GM23248 (cell line): ENCODE data around the gene CNP. TPM values are rescaled to one million over a fixed set of nuclear protein-coding genes. Genes with fewer than 3 reads are reported as not detected.
A peak's percentile ranks its signal among the peaks of the same experiment; 100 is the strongest.

Experiments
- DNase-seq: peaks from one replicate; pipeline ENCODE4 v3.0.0-alpha.2; 2015
- H2AFZ ChIP-seq: fragments of 200-600 bp; sonication (generic); 2 replicates; pipeline ENCODE4 v1.6.1; 2016; ENCODE audit warnings: antibody characterized with exemption
- H3F3A ChIP-seq: fragments of 200-600 bp; sonication (generic); 2 replicates; pipeline ENCODE4 v1.6.1; 2016; ENCODE audit warnings: mild to moderate bottlenecking, antibody characterized with exemption, mixed run types; ENCODE audit not compliant: insufficient read depth
- H3K27ac ChIP-seq: fragments of 200-600 bp; sonication (generic); 2 replicates; pipeline ENCODE4 v1.5.1; 2016; ENCODE audit warnings: mild to moderate bottlenecking
- H3K27me3 ChIP-seq: fragments of 200-600 bp; sonication (generic); replicated peaks from 2 replicates; pipeline ENCODE4 v1.6.1; 2016; ENCODE audit warnings: mild to moderate bottlenecking; ENCODE audit not compliant: insufficient read depth
- H3K36me3 ChIP-seq: fragments of 200-600 bp; sonication (generic); 2 replicates; pipeline ENCODE4 v1.6.1; 2016; ENCODE audit warnings: low read depth, mild to moderate bottlenecking
- H3K4me1 ChIP-seq: fragments of 200-600 bp; sonication (generic); 2 replicates; pipeline ENCODE4 v1.6.1; 2016; ENCODE audit warnings: mild to moderate bottlenecking; ENCODE audit not compliant: insufficient read depth
- H3K4me2 ChIP-seq: fragments of 200-600 bp; sonication (generic); one replicate; pipeline ENCODE4 v1.6.1; 2016; ENCODE audit warnings: mild to moderate bottlenecking; ENCODE audit not compliant: unreplicated experiment
- H3K4me3 ChIP-seq: fragments of 200-600 bp; sonication (generic); 2 replicates; pipeline ENCODE4 v1.5.1; 2016; ENCODE audit warnings: mild to moderate bottlenecking
- H3K79me2 ChIP-seq: fragments of 200-600 bp; sonication (generic); 2 replicates; pipeline ENCODE4 v1.6.1; 2016; ENCODE audit warnings: mild to moderate bottlenecking; ENCODE audit not compliant: insufficient read depth
- H3K9ac ChIP-seq: fragments of 200-600 bp; sonication (generic); 2 replicates; pipeline ENCODE4 v1.6.1; 2016; ENCODE audit warnings: mild to moderate bottlenecking
- H3K9me2 ChIP-seq: fragments of 200-600 bp; sonication (generic); 2 replicates; pipeline ENCODE4 v1.6.1; 2016; ENCODE audit warnings: mixed run types, mild to moderate bottlenecking, moderate library complexity; ENCODE audit not compliant: insufficient read depth
- H3K9me3 ChIP-seq: fragments of 200-600 bp; sonication (generic); one replicate; pipeline ENCODE4 v1.6.1; 2017; ENCODE audit warnings: low read depth
- H4K20me1 ChIP-seq: fragments of 200-600 bp; sonication (generic); 2 replicates; pipeline ENCODE4 v1.6.0; 2016; ENCODE audit not compliant: insufficient read depth
- EZH2 ChIP-seq: fragments of 200-600 bp; sonication (generic); IDR thresholded peaks from 2 replicates; pipeline ENCODE4 v1.6.1; 2018; ENCODE audit warnings: antibody characterized with exemption, mild to moderate bottlenecking; ENCODE audit not compliant: insufficient read depth, poor library complexity, severe bottlenecking
- EZH2phosphoT487 ChIP-seq: fragments of 200-600 bp; sonication (generic); IDR thresholded peaks from 2 replicates; pipeline ENCODE4 v1.6.1; 2018; ENCODE audit warnings: antibody characterized with exemption, moderate library complexity, mild to moderate bottlenecking, low read depth; ENCODE audit not compliant: insufficient read depth
- WGBS, 2 experiments: methylation state at CpG; one replicate each; pipeline ENCODE4 v1.1.6; 2015 to 2017; ENCODE audit warnings: low lambda C conversion rate in 2 of 2, low coverage in 1 of 2; ENCODE audit errors: missing lambda C conversion rate in 2 of 2; 5-methylcytosine and 5-hydroxymethylcytosine counted together
- in situ Hi-C: fragments of 300-500 bp; cut with MboI; formaldehyde crosslinking; loops from 2 replicates; pipeline ENCODE4 v1.15.0; 2020
- polyA plus RNA-seq: library from polyadenylated mRNA; unstranded; fragments of >200 nt; fragmentation: Nextera tagmentation; extraction: Ambion mirVana; gene quantifications from 2 replicates; pipeline ENCODE4 v1.2.1, GENCODE V29; 2016
- total RNA-seq: library from RNA; depleted of rRNA; stranded (reverse); fragments of >200 nt; shearing (Covaris generic); gene quantifications from 2 replicates; pipeline ENCODE4 v1.2.3, GENCODE V29; 2014

The CNP gene
- total and polyA plus RNA-seq, 2 experiments from 2014 or later = 58.3 to 103 TPM

DNA sequence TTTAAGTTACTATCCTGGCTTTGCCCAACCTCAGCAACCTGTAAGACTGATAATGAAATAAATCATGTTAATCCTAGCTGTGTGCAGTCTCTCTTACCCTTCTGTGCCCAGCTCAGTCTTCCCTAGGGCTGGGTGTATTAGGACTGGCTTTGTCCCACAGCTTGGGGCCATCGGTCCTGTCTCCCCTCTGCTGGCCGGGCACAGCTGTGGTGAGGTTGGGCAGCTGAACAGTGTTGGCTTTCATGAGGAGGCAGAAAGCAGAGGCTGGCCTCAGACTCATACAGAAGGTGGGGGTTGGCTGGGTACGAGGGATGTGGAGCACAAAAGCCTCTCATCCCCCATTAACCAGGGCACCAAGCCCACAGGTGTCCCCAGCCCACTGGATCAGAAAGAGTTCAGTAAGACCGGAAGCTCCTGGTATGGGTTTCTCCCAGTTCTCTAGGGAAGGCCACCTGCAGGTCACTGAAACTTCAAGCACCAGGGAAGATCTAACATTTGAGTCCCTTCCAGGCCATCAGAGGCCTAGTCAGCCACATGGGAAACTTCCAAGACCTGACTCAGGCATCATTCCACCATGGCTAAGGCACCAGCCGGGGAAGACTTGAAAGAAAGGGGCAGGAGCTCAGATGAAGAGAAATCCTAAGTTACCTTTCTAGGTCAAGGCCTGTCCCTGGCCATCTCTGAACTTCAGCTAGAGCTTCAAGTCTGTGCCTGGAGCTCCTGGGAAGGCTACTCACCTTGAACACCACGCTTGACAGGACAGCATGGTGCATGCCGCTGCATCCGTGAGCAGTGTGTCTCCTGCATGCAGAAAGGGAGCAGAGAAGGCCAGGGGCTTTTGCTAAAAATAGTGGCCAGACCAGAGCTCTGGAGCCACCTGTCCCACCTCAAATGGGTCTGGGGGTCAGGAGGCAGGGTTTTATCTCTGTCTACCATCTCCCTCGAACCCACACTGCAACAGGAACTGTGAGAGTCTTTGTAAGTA, 8.8 kb downstream of the CNP start:
- no peaks in the 10 kb centered on the region for H4K20me1 ChIP-seq
- peaks cover 34% of the 10 kb centered on the region for H3F3A ChIP-seq
- H3K4me2 ChIP-seq = peak overlapping the region; percentile 83
- no peak overlapping the region for H3K4me3 ChIP-seq
- H3K27ac ChIP-seq = peak overlapping the region; percentile 77
- H3K9me3 ChIP-seq = no peaks in the 10 kb centered on the region
- TF ChIP-seq EZH2 (no peak), EZH2phosphoT487 (no peak)
- in situ Hi-C loops = no loop called here
- WGBS, 2 experiments = 77 to 87% methylated on average over 9 of the region's 9 CpGs
- H3K27me3 ChIP-seq = no peaks in the 10 kb centered on the region
- no peak overlapping the region for H2AFZ ChIP-seq
- peaks cover 56% of the 10 kb centered on the region for H3K79me2 ChIP-seq
- H3K4me1 ChIP-seq = peaks cover 21% of the 10 kb centered on the region
- H3K9me2 ChIP-seq = no peaks in the 10 kb centered on the region
- DNase-seq = peak; percentile 89
- H3K36me3 ChIP-seq = peaks cover 25% of the 10 kb centered on the region
- H3K9ac ChIP-seq = peak overlapping the region; percentile 30; the same call in 1 of the 2 replicates

DNA sequence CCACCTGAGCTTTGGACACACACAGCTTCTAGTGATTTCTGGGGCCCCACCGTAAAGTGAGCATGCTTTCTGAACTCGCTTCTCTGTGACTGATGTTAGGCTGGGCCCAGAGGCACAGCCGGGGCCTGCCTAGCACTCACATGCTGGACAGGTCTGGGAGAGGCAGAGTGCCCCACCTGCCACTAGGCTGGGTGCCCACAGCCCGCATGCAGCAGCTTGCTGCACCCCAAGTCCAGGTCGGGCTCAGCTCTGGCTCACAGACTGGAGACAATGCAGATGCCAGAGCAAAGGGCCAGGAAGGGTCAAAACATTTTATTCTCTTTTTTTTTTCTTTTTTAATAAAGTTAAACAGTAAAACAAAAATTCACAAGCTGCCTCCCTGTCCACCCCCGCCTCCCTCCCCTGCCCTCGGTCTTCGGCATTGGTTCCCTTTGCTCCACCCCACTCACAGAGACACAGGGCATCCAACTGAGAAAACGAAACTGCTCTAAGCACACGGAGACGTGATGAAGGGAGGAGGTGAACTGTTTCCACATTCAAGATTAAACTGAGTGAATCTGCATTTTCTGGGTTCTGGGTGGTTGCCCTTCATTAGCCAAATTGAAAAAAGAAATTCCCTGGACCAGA, 9.7 kb downstream of the CNP start:
- Histone ChIP-seq H3K79me2 (peaks cover 56% of the 10 kb centered on the region), H3K4me2 (peak overlapping the region; percentile 83), H3K9me2 (no peaks in the 10 kb centered on the region), H3K27ac (peak overlapping the region; percentile 77), H3K27me3 (no peaks in the 10 kb centered on the region), H3K9me3 (no peaks in the 10 kb centered on the region), H3K9ac (peak overlapping the region; percentile 71), H3F3A (peaks cover 38% of the 10 kb centered on the region), H3K4me3 (peak overlapping the region; percentile 60), H2AFZ (no peak overlapping the region), H3K36me3 (peaks cover 34% of the 10 kb centered on the region), H4K20me1 (no peaks in the 10 kb centered on the region), H3K4me1 (peaks cover 21% of the 10 kb centered on the region)
- TF ChIP-seq EZH2phosphoT487 (no peak), EZH2 (no peak)
- in situ Hi-C loops = no loop called here
- peak; percentile 73 for DNase-seq
- 41 to 44% methylated on average over 10 to 11 of the region's 11 CpGs for WGBS, 2 experiments

DNA sequence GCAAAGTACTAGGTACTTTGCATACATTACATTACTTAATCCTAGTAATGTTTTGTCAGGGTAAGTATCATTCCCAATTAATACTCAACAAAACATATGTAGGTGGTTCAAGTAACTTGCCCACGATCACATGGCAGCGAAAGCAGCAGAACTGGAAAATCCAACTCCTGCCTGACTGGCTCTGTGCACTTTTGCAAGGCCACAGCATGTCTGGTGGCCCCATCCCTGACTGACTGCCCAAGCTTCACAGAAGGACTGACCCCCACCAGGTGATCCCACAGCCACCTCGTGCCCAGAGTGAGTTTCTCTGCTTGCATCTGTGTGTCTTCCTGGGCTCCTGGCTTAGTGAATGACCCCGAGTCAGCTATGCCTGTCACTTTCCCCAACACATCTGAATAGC, 11.4 kb downstream of the CNP start:
- in situ Hi-C loops = no loop called here
- H3K9me3 ChIP-seq = no peaks in the 10 kb centered on the region
- 76 to 77% methylated on average over 4 of the region's 4 CpGs for WGBS, 2 experiments

DNA sequence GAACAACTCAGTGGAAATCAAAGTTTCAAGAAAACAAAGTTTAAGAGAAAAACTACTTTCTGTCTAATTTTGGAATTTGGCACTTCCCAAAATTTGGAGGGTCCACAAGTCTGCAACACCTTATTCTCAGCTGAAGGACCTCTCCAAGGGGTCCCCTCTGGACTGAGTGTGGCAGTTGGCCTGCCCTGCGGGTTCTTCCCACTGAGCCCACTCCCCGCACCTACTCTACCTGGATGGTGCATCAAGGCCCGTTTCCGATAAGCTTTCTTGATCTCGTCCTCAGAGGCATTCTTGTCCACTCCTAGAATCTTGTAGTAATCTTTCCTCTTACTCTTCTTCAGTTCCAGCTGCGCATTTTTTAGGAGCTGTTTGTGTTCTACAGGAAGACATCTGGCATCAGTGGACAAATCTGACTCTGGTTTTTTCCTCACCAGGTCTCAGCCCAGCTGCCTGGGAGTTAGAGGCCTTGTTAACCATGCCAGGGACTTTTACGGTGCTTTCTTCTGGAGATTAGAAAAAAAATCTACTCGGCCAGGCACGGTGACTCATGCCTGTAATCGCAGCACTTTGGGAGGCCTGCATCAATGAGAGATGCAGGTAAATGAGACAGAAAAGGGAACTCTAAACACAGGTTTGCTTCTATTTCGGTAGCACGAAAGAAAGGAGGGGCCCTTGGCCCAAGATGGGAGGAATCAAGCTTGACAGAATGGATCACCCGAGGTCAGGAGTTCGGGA, 15.6 kb downstream of the CNP start:
- no peak overlapping the region for H3K4me3 ChIP-seq
- H2AFZ ChIP-seq = no peak overlapping the region
- H3K36me3 ChIP-seq = peaks cover 72% of the 10 kb centered on the region
- H3K9me3 ChIP-seq = no peaks in the 10 kb centered on the region
- no peak overlapping the region for H3K9ac ChIP-seq
- 90 to 93% methylated on average over 14 of the region's 14 CpGs for WGBS, 2 experiments
- no peaks in the 10 kb centered on the region for H3K27me3 ChIP-seq
- no peak for DNase-seq
- H3K27ac ChIP-seq = no peak overlapping the region
- in situ Hi-C loops = no loop called here
- no peaks in the 10 kb centered on the region for H3K9me2 ChIP-seq
- peaks cover 61% of the 10 kb centered on the region for H3K79me2 ChIP-seq
- H3F3A ChIP-seq = peaks cover 22% of the 10 kb centered on the region
- no peaks in the 10 kb centered on the region for H4K20me1 ChIP-seq
- peaks cover 1% of the 10 kb centered on the region; the same call in 1 of the 2 replicates for H3K4me1 ChIP-seq
- TF ChIP-seq EZH2 = no peak
- no peak for TF ChIP-seq EZH2phosphoT487
- H3K4me2 ChIP-seq = no peak overlapping the region

More for the DNA sequence above, 11.4 kb downstream of the CNP start:
- Histone ChIP-seq H3K36me3 (peaks cover 48% of the 10 kb centered on the region), H3K79me2 (peaks cover 55% of the 10 kb centered on the region), H3K4me1 (peaks cover 21% of the 10 kb centered on the region), H3K9ac (no peak overlapping the region), H3K4me2 (no peak overlapping the region), H3K27ac (no peak overlapping the region), H4K20me1 (no peaks in the 10 kb centered on the region), H2AFZ (no peak overlapping the region), H3K9me2 (no peaks in the 10 kb centered on the region), H3K4me3 (no peak overlapping the region), H3F3A (peaks cover 38% of the 10 kb centered on the region), H3K27me3 (no peaks in the 10 kb centered on the region)
- TF ChIP-seq EZH2phosphoT487 (no peak), EZH2 (no peak)
- no peak for DNase-seq
